OCI-LY7 (cell line): ENCODE data around the gene KHDC1. TPM values are rescaled to one million over a fixed set of nuclear protein-coding genes. Genes with fewer than 3 reads are reported as not detected.
A peak's percentile ranks its signal among the peaks of the same experiment; 100 is the strongest.
"Not testable (repeated sequence)": the region's sequence is repeated elsewhere in the genome, so short reads cannot be mapped to it uniquely, and the experiment has no call there.

Experiments used
- Bru-seq: library from RNA; stranded (reverse); fragments of 400-500 nt; gene quantifications from one replicate; lab custom pipeline; 2021; lab: Mats Ljungman, UMichigan
- BruChase-seq, 2 experiments: library from RNA; stranded (reverse); fragments of 400-500 nt; gene quantifications; one replicate each; lab custom pipeline; 2021; lab: Mats Ljungman, UMichigan
- BruUV-seq: library from RNA; stranded (reverse); fragments of 400-500 nt; replicated peaks from 2 replicates; lab custom pipeline; 2021; lab: Mats Ljungman, UMichigan
- CTCF ChIA-PET: fragments of 300-600 bp; sonication (Branson Sonifier 250); formaldehyde crosslinking; loops from one replicate; lab custom pipeline; 2022; ENCODE audit warnings: antibody characterized with exemption; ENCODE audit not compliant: unreplicated experiment; lab: Charles Lee
- POLR2A ChIA-PET: fragments of 300-600 bp; sonication (Branson Sonifier 250); formaldehyde crosslinking; loops from one replicate; lab custom pipeline; 2022; ENCODE audit warnings: antibody characterized with exemption; lab: Charles Lee
- DNase-seq: peaks from one replicate; pipeline ENCODE4 v3.0.0-alpha.2; 2015; ENCODE audit warnings: low spot score
- H2AFZ ChIP-seq: fragments of 200-600 bp; sonication (generic), shearing (Covaris generic); 2 replicates; pipeline ENCODE4 v1.6.1; 2014; ENCODE audit warnings: mild to moderate bottlenecking, antibody characterized with exemption, low read length, moderate library complexity
- H3K27ac ChIP-seq: fragments of 200-600 bp; sonication (generic); 2 replicates; pipeline ENCODE4 v1.5.1; 2014; ENCODE audit warnings: mixed run types, low read depth, mild to moderate bottlenecking, moderate library complexity, low read length, inconsistent platforms; ENCODE audit not compliant: poor library complexity, severe bottlenecking
- H3K36me3 ChIP-seq: fragments of 200-600 bp; sonication (generic); 2 replicates; pipeline ENCODE4 v1.6.1; 2014; ENCODE audit warnings: mild to moderate bottlenecking, antibody characterized with exemption, low read length, moderate library complexity, mixed read lengths; ENCODE audit not compliant: insufficient read depth
- H3K4me1 ChIP-seq: fragments of 200-600 bp; sonication (generic); 2 replicates; pipeline ENCODE4 v1.5.1; 2014; ENCODE audit warnings: mild to moderate bottlenecking, low read length; ENCODE audit not compliant: insufficient read depth, poor library complexity, severe bottlenecking
- H3K4me2 ChIP-seq: fragments of 200-600 bp; sonication (generic); 2 replicates; pipeline ENCODE4 v1.6.1; 2014; ENCODE audit warnings: mild to moderate bottlenecking, low read length
- H3K4me3 ChIP-seq: fragments of 200-600 bp; sonication (generic); 2 replicates; pipeline ENCODE4 v1.5.1; 2014; ENCODE audit warnings: mild to moderate bottlenecking, low read depth, low read length; ENCODE audit not compliant: poor library complexity, severe bottlenecking
- H3K79me2 ChIP-seq: fragments of 200-600 bp; sonication (generic); 2 replicates; pipeline ENCODE4 v1.6.1; 2016; ENCODE audit warnings: low read depth, mild to moderate bottlenecking, low read length, moderate library complexity, mixed read lengths; ENCODE audit not compliant: insufficient read depth
- H3K9me2 ChIP-seq: fragments of 200-600 bp; sonication (generic); 2 replicates; pipeline ENCODE4 v1.6.1; 2016; ENCODE audit warnings: mild to moderate bottlenecking, low read length, mixed read lengths; ENCODE audit not compliant: insufficient read depth
- H3K9me3 ChIP-seq: fragments of 200-600 bp; sonication (generic); 2 replicates; pipeline ENCODE4 v1.6.1; 2014; ENCODE audit warnings: mild to moderate bottlenecking, mixed run types, low read length, mixed read lengths
- H4K20me1 ChIP-seq: fragments of 200-600 bp; sonication (generic); 2 replicates; pipeline ENCODE4 v1.6.1; 2014; ENCODE audit warnings: mild to moderate bottlenecking, antibody characterized with exemption, low read length, moderate library complexity, mixed read lengths; ENCODE audit not compliant: insufficient read depth
- CTCF ChIP-seq: fragments of 200-600 bp; sonication (generic); conservative IDR thresholded peaks from 2 replicates; pipeline ENCODE4 v1.5.1; 2014; ENCODE audit warnings: mild to moderate bottlenecking, antibody characterized with exemption, low read length, moderate library complexity, mixed read lengths
- EZH2phosphoT487 ChIP-seq: fragments of 200-600 bp; sonication (generic); IDR thresholded peaks from 2 replicates; pipeline ENCODE4 v1.6.1; 2018; ENCODE audit warnings: low read depth, borderline replicate concordance, mild to moderate bottlenecking, mixed run types, antibody characterized with exemption, low read length, moderate library complexity, mixed read lengths
- intact Hi-C: fragments of 100-400 bp; cut with micrococcal nuclease; formaldehyde crosslinking; loops from one replicate; pipeline ENCODE4 v1.10.0; 2022; ENCODE audit not compliant: unreplicated experiment
- long read RNA-seq: library from polyadenylated mRNA; stranded (forward); transcript quantifications from one replicate; pipeline ENCODE4 v2.0.0, GENCODE V29; 2022
- total RNA-seq, 2 experiments: library from RNA; depleted of rRNA in 1 of 2; stranded (reverse); fragments of >200 nt in 1 of 2; shearing (Covaris generic) in 1 of 2; gene quantifications; 2 replicates each; pipeline ENCODE4 v1.2.3, GENCODE V29; 2014 to 2022

KHDC1 gene
- total RNA-seq (2014; rRNA removed; shearing (Covaris generic)) (13.4 and 16.2 TPM in 2 replicates), total RNA-seq (2022) (22.3 and 22.6 TPM in 2 replicates), Bru-seq, nascent RNA (percentile 75 among the genes with signal in this experiment), BruChase-seq, experiment 1, labeled RNA remaining after a 6-hour chase (percentile 73 among the genes with signal in this experiment), BruChase-seq, experiment 2, labeled RNA remaining after a 2-hour chase (percentile 76 among the genes with signal in this experiment)
- long read RNA-seq, transcript KHDC1-205 (3 exons, 2,053 nt): major isoform, 18 of 52 reads
- long read RNA-seq, transcript KHDC1-202 (5 exons, 1,430 nt): minor isoform, 6 of 52 reads
- long read RNA-seq, partial matches to known transcripts: 1 of 52 reads
- long read RNA-seq, other reads (novel, unspliced or antisense): 25 of 52 reads

DNA sequence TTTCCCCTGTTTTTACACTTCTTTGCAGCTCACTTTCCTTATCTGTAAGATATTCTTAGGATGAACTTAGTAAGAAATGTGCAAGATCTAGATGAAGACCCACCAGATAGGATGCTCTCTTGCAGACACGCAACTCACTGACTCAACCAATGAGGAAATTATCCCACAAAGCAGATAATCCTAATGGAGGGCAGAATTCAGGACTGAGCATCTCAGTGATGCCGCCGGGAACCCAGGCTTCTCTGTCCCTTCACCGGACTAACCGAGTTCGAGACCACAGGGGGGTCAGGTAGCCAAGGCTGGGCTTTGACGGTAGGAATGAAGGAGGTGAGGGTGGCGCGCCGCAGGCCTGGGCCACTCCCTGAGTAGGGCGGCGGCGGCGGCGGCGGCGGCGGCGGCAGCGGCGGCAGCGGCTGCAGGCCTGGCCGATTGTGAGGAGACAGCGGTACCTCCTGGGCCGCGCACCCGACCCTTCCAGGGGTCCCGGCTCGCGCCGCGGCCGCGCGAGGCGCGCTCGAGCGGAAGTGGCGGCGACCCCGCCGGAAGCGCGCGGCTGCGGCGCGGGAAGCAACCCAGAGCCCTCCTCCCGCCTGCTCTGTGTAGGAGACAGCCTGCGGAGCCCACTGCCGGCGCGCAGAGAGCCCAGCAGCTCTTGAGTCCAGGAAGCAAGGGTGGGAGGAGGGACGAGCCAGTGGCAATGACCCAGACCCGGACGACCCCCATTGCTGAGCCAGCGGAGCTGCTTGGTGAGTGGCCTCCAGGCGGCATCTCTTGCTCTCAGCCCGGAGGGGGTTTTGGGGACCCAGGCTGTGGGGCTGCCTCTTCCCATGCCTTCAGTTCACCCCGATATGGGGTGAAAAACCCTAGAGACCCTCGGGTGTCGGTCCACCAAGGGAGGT lies at the start of gene KHDC1:
KHDC1 (minus strand) TSS at position 526 of the 899 bp plus-strand sequence. CDS start 20,679 bp downstream, outside the sequence.
- ChIA-PET CTCF (no interaction called here), POLR2A (interaction anchor here (0.6 to 1.9 kb wide), 5 partner anchors 10 to 642 kb away, joined by 3 to 8 read pairs (median 5); no protein-coding TSS in a partner anchor)
- Histone ChIP-seq H3K4me1 (peaks cover 23% of the 10 kb centered on the region), H3K36me3 (peaks cover 19% of the 10 kb centered on the region), H3K4me2 (peak within 1 kb of the TSS; percentile 82), H3K79me2 (peaks cover 10% of the 10 kb centered on the region; the same call in 1 of the 2 replicates), H2AFZ (peak within 1 kb of the TSS; percentile 94), H3K9me2 (no peaks in the 10 kb centered on the region), H3K9me3 (no peaks in the 10 kb centered on the region), H4K20me1 (peaks cover 7% of the 10 kb centered on the region), H3K4me3 (peak within 1 kb of the TSS; percentile 87), H3K27ac (peak within 1 kb of the TSS; percentile 59)
- intact Hi-C loops: loop anchor here (1.0 to 5.0 kb wide), 2 partner anchors 47 to 641 kb away; partner anchors contain the start of gene KCNQ5
- DNase-seq: peak; percentile 86
- no TSS peak for BruUV-seq
- TF ChIP-seq EZH2phosphoT487 (no peak), CTCF (0 out of 2 replicates have a peak, but pooled peaks have one; percentile 4)

GRCh38 chr6:73310503-73310845 lies 47.5 kb upstream of the KHDC1 start:
- peaks cover 43% of the 10 kb centered on the region for H3K79me2 ChIP-seq
- H3K27ac ChIP-seq: peak overlapping the region; percentile 65
- H3K9me3 ChIP-seq, CTCF ChIA-PET, DNase-seq, H3K36me3 ChIP-seq, H4K20me1 ChIP-seq, H3K9me2 ChIP-seq, POLR2A ChIA-PET: not testable (repeated sequence)
- TSS peak; percentile 63 for BruUV-seq
- H3K4me3 ChIP-seq: peak overlapping the region; percentile 75
- peak overlapping the region; percentile 79 for H3K4me2 ChIP-seq
- intact Hi-C loops: loop anchor here (1.0 to 2.0 kb wide), 2 partner anchors 47 to 688 kb away; partner anchors contain the start of genes KCNQ5 and KHDC1
- peak overlapping the region; percentile 72 for H2AFZ ChIP-seq
- H3K4me1 ChIP-seq: peaks cover 23% of the 10 kb centered on the region
